Right lobe of liver (tissue), 6 donors: Measurements from ENCODE around the gene ZNF860. TPM values are rescaled to one million over a fixed set of nuclear protein-coding genes. Genes with fewer than 3 reads are reported as not detected.
A peak's percentile ranks its signal among the peaks of the same experiment; 100 is the strongest.

Source experiments
- ATAC-seq, 4 donors: fragments of 200-7000 bp; cut with Tn5 transposase; one replicate each; pipeline ENCODE4 v1.9.1; 2020; ENCODE audit warnings: mild to moderate bottlenecking in 4 of 4, moderate library complexity in 4 of 4
- DNase-seq, 3 donors: peaks; one replicate each; pipeline ENCODE4 v3.0.0-alpha.2; 2020
- H3K27ac ChIP-seq, 3 donors: fragments of 200-600 bp; one replicate each; pipeline ENCODE4 v1.8.0; 2022
- H3K27me3 ChIP-seq, 2 donors: fragments of 200-600 bp; one replicate each; pipeline ENCODE4 v1.8.0; 2022
- H3K36me3 ChIP-seq, 4 donors: fragments of 200-600 bp; sonication (generic) in 1 of 4; one replicate each; pipeline versions ENCODE4 v1.5.1 to v1.8.0; 2017 to 2022; ENCODE audit warnings: control low read depth in 1 of 4
- H3K4me1 ChIP-seq, 4 donors: fragments of 200-600 bp; sonication (generic) in 1 of 4; one replicate each; pipeline versions ENCODE4 v1.5.1 to v1.8.0; 2017 to 2022; ENCODE audit warnings: control low read depth in 1 of 4
- H3K4me3 ChIP-seq, 3 donors: fragments of 200-600 bp; one replicate each; pipeline ENCODE4 v1.8.0; 2022
- H3K9me3 ChIP-seq, 4 donors: fragments of 200-600 bp; sonication (generic) in 1 of 4; one replicate each; pipeline versions ENCODE4 v1.5.1 to v1.8.0; 2017 to 2022; ENCODE audit warnings: control low read depth in 1 of 4
- POLR2A ChIP-seq: fragments of 450-650 bp; IDR thresholded peaks from one replicate; pipeline ENCODE4 v1.6.1; 2017; ENCODE audit warnings: antibody characterized with exemption, mild to moderate bottlenecking
- WGBS: methylation state at CpG from one replicate; pipeline ENCODE4 v1.1.6; 2018; ENCODE audit warnings: low coverage, low lambda C conversion rate; ENCODE audit not compliant: insufficient coverage; ENCODE audit errors: missing lambda C conversion rate; 5-methylcytosine and 5-hydroxymethylcytosine counted together
- intact Hi-C, 2 donors: fragments of 100-400 bp; cut with DNase I; formaldehyde crosslinking; loops; one replicate each; pipeline versions ENCODE4 v1.11.2 to v1.14.1; 2022
- total RNA-seq, 6 experiments: library from RNA; depleted of rRNA in 2 of 6; stranded (reverse); fragments of >200 nt in 2 of 6; fragmentation: NEBNext Ultra II Directional in 3 of 6; extraction: Animal tissue kit (Norgen Biotek cat#: 25700) in 3 of 6; gene quantifications; one replicate each; pipeline versions ENCODE4 v1.1.0 to v1.2.4, GENCODE V29; 2016 to 2023
- TF ChIP-seq, protein P1 (sequence below), 4 donors: fragments of 200-600 bp in 3 of 4; fragments of 450-650 bp in 1 of 4; IDR thresholded peaks; one replicate each; pipeline versions ENCODE4 v1.5.1 to v1.8.0; 2016 to 2022; ENCODE audit warnings: antibody characterized with exemption in 4 of 4, mild to moderate bottlenecking in 2 of 4
- donor health status: DM: no; HTN: yes; CAD: no.
- donor health status: DM: no; HTN: no; CAD: no.
- donor health status: DM: no; HTN: no; CAD: no.
- donor health status: DM: no; HTN: yes; CAD: no.
- donor health status: DM: no; HTN: yes; CAD: no.

ZNF860 gene
- total RNA-seq, 6 experiments from 2014 or later: 0.06 to 0.39 (median 0.13) TPM; not detected in 1

DNA sequence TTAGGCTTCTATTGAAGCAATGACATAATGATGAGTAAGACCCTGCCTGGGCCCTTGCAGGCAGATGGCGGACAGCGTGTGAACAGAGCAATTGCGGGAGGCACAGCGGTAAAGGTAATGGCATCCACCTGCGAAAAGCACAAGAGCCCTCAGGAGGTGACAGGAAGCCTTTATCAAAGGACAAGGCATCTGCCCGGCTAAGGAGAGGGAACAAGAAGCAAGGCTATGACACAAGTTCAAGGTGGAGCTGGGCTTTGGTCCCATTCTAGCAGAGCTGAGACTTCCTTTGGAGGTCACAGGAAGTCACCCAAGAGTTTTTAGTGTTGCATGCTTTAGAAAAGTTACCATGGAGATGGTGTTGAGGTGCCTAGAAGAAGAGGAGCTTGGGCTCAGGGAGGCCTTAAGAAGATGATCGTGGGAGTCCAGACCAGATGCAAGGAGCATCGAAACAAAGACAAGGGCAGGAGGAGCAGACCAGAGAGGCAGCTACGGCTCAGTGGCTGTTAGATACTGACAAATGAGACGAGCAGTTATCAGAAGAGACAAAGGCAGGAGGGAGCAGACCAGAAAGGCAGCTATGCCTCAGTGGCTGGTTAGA is 35.0 kb upstream of the ZNF860 start:
- peaks cover 0 to 6% of the 10 kb centered on the region in 2 donors for H3K27me3 ChIP-seq
- DNase-seq: no peak
- no peaks in the 10 kb centered on the region for H3K4me1 ChIP-seq
- H3K27ac ChIP-seq: no peak overlapping the region
- no peaks in the 10 kb centered on the region for H3K9me3 ChIP-seq
- intact Hi-C loops: no loop called here
- no peak for TF ChIP-seq POLR2A
- TF ChIP-seq, protein P1, sequence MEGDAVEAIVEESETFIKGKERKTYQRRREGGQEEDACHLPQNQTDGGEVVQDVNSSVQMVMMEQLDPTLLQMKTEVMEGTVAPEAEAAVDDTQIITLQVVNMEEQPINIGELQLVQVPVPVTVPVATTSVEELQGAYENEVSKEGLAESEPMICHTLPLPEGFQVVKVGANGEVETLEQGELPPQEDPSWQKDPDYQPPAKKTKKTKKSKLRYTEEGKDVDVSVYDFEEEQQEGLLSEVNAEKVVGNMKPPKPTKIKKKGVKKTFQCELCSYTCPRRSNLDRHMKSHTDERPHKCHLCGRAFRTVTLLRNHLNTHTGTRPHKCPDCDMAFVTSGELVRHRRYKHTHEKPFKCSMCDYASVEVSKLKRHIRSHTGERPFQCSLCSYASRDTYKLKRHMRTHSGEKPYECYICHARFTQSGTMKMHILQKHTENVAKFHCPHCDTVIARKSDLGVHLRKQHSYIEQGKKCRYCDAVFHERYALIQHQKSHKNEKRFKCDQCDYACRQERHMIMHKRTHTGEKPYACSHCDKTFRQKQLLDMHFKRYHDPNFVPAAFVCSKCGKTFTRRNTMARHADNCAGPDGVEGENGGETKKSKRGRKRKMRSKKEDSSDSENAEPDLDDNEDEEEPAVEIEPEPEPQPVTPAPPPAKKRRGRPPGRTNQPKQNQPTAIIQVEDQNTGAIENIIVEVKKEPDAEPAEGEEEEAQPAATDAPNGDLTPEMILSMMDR (IDR thresholded peaks at IDR 0.05): no peak
- ATAC-seq: peak in 3 of 4 donors; percentile 21 to 61 (median 40)
- 43% methylated on average over 10 of the region's 10 CpGs for WGBS
- H3K36me3 ChIP-seq: no peaks in the 10 kb centered on the region
- no peak overlapping the region for H3K4me3 ChIP-seq

DNA sequence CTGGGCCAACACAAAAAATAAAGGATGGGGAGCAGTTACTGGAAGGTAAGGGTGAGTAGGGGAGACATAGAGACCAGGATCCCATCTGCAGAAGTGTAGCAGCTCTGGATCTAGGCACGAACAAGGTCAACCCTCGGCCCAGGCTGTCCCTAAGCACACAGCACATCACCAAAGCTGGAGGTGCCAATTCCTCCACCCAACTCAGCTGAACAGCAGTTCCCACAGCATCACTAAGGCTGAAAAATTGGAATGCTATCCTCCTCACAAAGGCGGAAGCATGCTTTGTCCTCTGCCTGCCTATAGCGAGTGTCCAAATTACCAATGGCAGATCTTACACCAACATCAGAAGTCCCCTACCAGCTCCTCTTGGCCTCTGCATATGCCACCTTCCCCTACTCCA is 34.4 kb upstream of the ZNF860 start:
- DNase-seq (no peak), ATAC-seq (peak in 1 of 4 donors; percentile 12)
- H3K4me3 ChIP-seq: no peak overlapping the region
- H3K9me3 ChIP-seq: no peaks in the 10 kb centered on the region
- peaks cover 0 to 6% of the 10 kb centered on the region in 2 donors for H3K27me3 ChIP-seq
- WGBS: 79% methylated on average over 4 of the region's 4 CpGs
- H3K27ac ChIP-seq: no peak overlapping the region
- TF ChIP-seq POLR2A: no peak
- TF ChIP-seq, protein P1 (IDR thresholded peaks at IDR 0.05): no peak
- intact Hi-C loops: no loop called here
- no peaks in the 10 kb centered on the region for H3K4me1 ChIP-seq
- no peaks in the 10 kb centered on the region for H3K36me3 ChIP-seq

- intact Hi-C loops: no loop called here
- Histone ChIP-seq H3K36me3 (no peaks in the 10 kb centered on the region), H3K4me1 (no peaks in the 10 kb centered on the region), H3K27me3 (peaks cover 0 to 6% of the 10 kb centered on the region in 2 donors), H3K9me3 (no peaks in the 10 kb centered on the region), H3K27ac (no peak overlapping the region), H3K4me3 (no peak overlapping the region)
- DNase-seq: no peak
- TF ChIP-seq POLR2A: no peak
- TF ChIP-seq, protein P1 (IDR thresholded peaks at IDR 0.05): no peak
- 36% methylated on average over 5 of the region's 6 CpGs for WGBS
- peak in 2 of 4 donors; percentile 22 to 25 for ATAC-seq
These were observed 33.9 kb upstream of the ZNF860 start for GRCh38 chr3:31947671-31948091.

DNA sequence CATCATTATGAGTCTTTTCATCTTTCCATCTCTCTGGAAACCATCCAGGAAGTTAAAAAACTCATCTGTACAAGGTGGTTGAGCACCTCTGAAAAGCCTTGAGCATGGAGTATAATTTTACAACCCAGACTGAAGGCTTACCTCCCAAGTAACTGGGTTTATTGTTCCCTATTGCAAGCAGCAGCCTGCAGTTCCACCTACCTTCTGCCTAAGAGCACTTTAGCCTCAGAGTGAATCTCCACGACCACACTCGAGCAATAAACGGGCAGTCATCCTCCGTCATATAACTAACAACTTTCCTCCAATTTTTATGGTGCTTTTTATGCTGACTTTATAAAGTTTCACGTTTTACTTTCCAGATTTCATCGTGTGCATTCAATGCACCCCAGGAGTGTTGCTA is 33.3 kb upstream of the ZNF860 start:
- no peak for DNase-seq
- Histone ChIP-seq H3K27ac (no peak overlapping the region), H3K27me3 (no peaks in the 10 kb centered on the region), H3K9me3 (no peaks in the 10 kb centered on the region), H3K4me1 (no peaks in the 10 kb centered on the region), H3K36me3 (no peaks in the 10 kb centered on the region), H3K4me3 (no peak overlapping the region)
- no peak for ATAC-seq
- intact Hi-C loops: no loop called here
- no peak for TF ChIP-seq POLR2A
- TF ChIP-seq, protein P1 (IDR thresholded peaks at IDR 0.05): no peak
- 79% methylated on average over 6 of the region's 6 CpGs for WGBS
